Hepatocyte (in vitro differentiated cells): ENCODE data around the gene HECTD4. TPM values are rescaled to one million over a fixed set of nuclear protein-coding genes. Genes with fewer than 3 reads are reported as not detected.

ENCODE experiments used
- DNase-seq: peaks from one replicate; pipeline ENCODE4 v3.0.0-alpha.2; 2016; ENCODE audit warnings: low spot score
- H2AFZ ChIP-seq: fragments of 200-600 bp; sonication (generic); 2 replicates; pipeline ENCODE4 v1.6.0; 2016; ENCODE audit warnings: antibody characterized with exemption, mild to moderate bottlenecking
- H3K27ac ChIP-seq: fragments of 200-600 bp; sonication (generic); 2 replicates; pipeline ENCODE4 v1.5.1; 2016; ENCODE audit warnings: mild to moderate bottlenecking
- H3K27me3 ChIP-seq: fragments of 200-600 bp; sonication (generic); 2 replicates; pipeline ENCODE4 v1.6.1; 2016
- H3K36me3 ChIP-seq: fragments of 200-600 bp; sonication (generic); replicated peaks from 2 replicates; pipeline ENCODE4 v1.5.1; 2016; ENCODE audit warnings: low read depth; ENCODE audit not compliant: insufficient read depth
- H3K4me1 ChIP-seq: fragments of 200-600 bp; sonication (generic); 2 replicates; pipeline ENCODE4 v1.5.1; 2016; ENCODE audit warnings: mild to moderate bottlenecking, moderate library complexity; ENCODE audit not compliant: insufficient read depth
- H3K4me2 ChIP-seq: fragments of 200-600 bp; sonication (generic); 2 replicates; pipeline ENCODE4 v1.6.0; 2016
- H3K4me3 ChIP-seq: fragments of 200-600 bp; sonication (generic); 2 replicates; pipeline ENCODE4 v1.5.1; 2016; ENCODE audit warnings: mild to moderate bottlenecking
- H3K79me2 ChIP-seq: fragments of 200-600 bp; sonication (generic); 2 replicates; pipeline ENCODE4 v1.6.0; 2017; ENCODE audit warnings: mild to moderate bottlenecking
- H3K9me2 ChIP-seq: fragments of 200-600 bp; sonication (generic); replicated peaks from 2 replicates; pipeline ENCODE4 v1.6.0; 2017; ENCODE audit warnings: mild to moderate bottlenecking; ENCODE audit not compliant: insufficient read depth
- H3K9me3 ChIP-seq: fragments of 200-600 bp; sonication (generic); 2 replicates; pipeline ENCODE4 v1.5.1; 2016; ENCODE audit warnings: low read depth, mild to moderate bottlenecking
- H4K20me1 ChIP-seq: fragments of 200-600 bp; sonication (generic); 2 replicates; pipeline ENCODE4 v1.6.0; 2016; ENCODE audit warnings: mild to moderate bottlenecking; ENCODE audit not compliant: insufficient read depth, poor library complexity, severe bottlenecking
- CTCF ChIP-seq: fragments of 200-600 bp; sonication (generic); IDR thresholded peaks from 2 replicates; pipeline ENCODE4 v1.5.1; 2016; ENCODE audit warnings: antibody characterized with exemption, mild to moderate bottlenecking; ENCODE audit not compliant: poor library complexity
- EZH2 ChIP-seq: fragments of 200-600 bp; sonication (generic); IDR thresholded peaks from 2 replicates; pipeline ENCODE4 v1.6.1; 2016; ENCODE audit warnings: antibody characterized with exemption, mild to moderate bottlenecking, borderline replicate concordance
- EZH2phosphoT487 ChIP-seq: fragments of 200-600 bp; sonication (generic); IDR thresholded peaks from one replicate; pipeline ENCODE4 v1.6.1; 2018; ENCODE audit warnings: antibody characterized with exemption, mild to moderate bottlenecking, low read depth, moderate library complexity; ENCODE audit not compliant: unreplicated experiment, severe bottlenecking
- WGBS: methylation state at CpG from one replicate; pipeline ENCODE4 v1.1.6; 2016; ENCODE audit warnings: low lambda C conversion rate; ENCODE audit errors: missing lambda C conversion rate; 5-methylcytosine and 5-hydroxymethylcytosine counted together
- polyA plus RNA-seq: library from polyadenylated mRNA; unstranded; fragments of >200 nt; fragmentation: Nextera tagmentation; extraction: Ambion mirVana; gene quantifications from 2 replicates; pipeline ENCODE4 v1.2.1, GENCODE V29; 2016
- total RNA-seq: library from RNA; depleted of rRNA; stranded (reverse); fragments of >200 nt; gene quantifications from 2 replicates; pipeline ENCODE4 v1.2.3, GENCODE V29; 2014

HECTD4 gene
- total and polyA plus RNA-seq, 2 experiments from 2014 or later: 22.7 to 27.1 TPM

- no peaks in the 10 kb centered on the region for H3K4me1 ChIP-seq
- DNase-seq: no peak
- no peak overlapping the region for H3K4me3 ChIP-seq
- no peaks in the 10 kb centered on the region for H3K9me3 ChIP-seq
- 88% methylated on average over 7 of the region's 7 CpGs for WGBS
- H3K36me3 ChIP-seq: no peaks in the 10 kb centered on the region
- TF ChIP-seq EZH2 (no peak), CTCF (no peak), EZH2phosphoT487 (no peak)
- no peak overlapping the region for H3K27ac ChIP-seq
- H3K79me2 ChIP-seq: peaks cover 87% of the 10 kb centered on the region
- peaks cover 17% of the 10 kb centered on the region for H4K20me1 ChIP-seq
- no peak overlapping the region for H2AFZ ChIP-seq
- H3K27me3 ChIP-seq: no peaks in the 10 kb centered on the region
- no peak overlapping the region for H3K4me2 ChIP-seq
- no peaks in the 10 kb centered on the region for H3K9me2 ChIP-seq
Measured at GRCh38 chr12:112327209-112327938, 54.9 kb downstream of the HECTD4 start.

- TF ChIP-seq CTCF: no peak
- no peak for TF ChIP-seq EZH2phosphoT487
- TF ChIP-seq EZH2: no peak
- Histone ChIP-seq H3K4me3 (no peak overlapping the region), H3K9me3 (no peaks in the 10 kb centered on the region), H3K9me2 (no peaks in the 10 kb centered on the region), H3K79me2 (peaks cover 87% of the 10 kb centered on the region), H4K20me1 (peaks cover 10% of the 10 kb centered on the region), H3K4me2 (no peak overlapping the region), H3K36me3 (no peaks in the 10 kb centered on the region), H2AFZ (no peak overlapping the region), H3K4me1 (no peaks in the 10 kb centered on the region), H3K27me3 (no peaks in the 10 kb centered on the region), H3K27ac (no peak overlapping the region)
- WGBS: 83% methylated on average over 7 of the region's 7 CpGs
- no peak for DNase-seq
Measured at GRCh38 chr12:112325622-112326207, 56.5 kb downstream of the HECTD4 start.

GRCh38 chr12:112325157-112325556, 57.1 kb downstream of the HECTD4 start:
- Histone ChIP-seq H3K4me3 (no peak overlapping the region), H3K4me2 (no peak overlapping the region), H3K36me3 (no peaks in the 10 kb centered on the region), H3K9me2 (no peaks in the 10 kb centered on the region), H3K79me2 (peaks cover 87% of the 10 kb centered on the region), H3K9me3 (no peaks in the 10 kb centered on the region), H4K20me1 (peaks cover 6% of the 10 kb centered on the region), H3K27ac (no peak overlapping the region), H3K27me3 (no peaks in the 10 kb centered on the region), H3K4me1 (no peaks in the 10 kb centered on the region), H2AFZ (no peak overlapping the region)
- 65% methylated on average over 1 of the region's 1 CpG for WGBS
- TF ChIP-seq EZH2phosphoT487 (no peak), EZH2 (no peak), CTCF (no peak)
- DNase-seq: no peak
